ENCODE results near the gene MAST4. TPM values are rescaled to one million over a fixed set of nuclear protein-coding genes. Genes with fewer than 3 reads are reported as not detected.

The MAST4 gene
- total RNA-seq, 1 donor from 2014 or later = 11.3 TPM

DNA sequence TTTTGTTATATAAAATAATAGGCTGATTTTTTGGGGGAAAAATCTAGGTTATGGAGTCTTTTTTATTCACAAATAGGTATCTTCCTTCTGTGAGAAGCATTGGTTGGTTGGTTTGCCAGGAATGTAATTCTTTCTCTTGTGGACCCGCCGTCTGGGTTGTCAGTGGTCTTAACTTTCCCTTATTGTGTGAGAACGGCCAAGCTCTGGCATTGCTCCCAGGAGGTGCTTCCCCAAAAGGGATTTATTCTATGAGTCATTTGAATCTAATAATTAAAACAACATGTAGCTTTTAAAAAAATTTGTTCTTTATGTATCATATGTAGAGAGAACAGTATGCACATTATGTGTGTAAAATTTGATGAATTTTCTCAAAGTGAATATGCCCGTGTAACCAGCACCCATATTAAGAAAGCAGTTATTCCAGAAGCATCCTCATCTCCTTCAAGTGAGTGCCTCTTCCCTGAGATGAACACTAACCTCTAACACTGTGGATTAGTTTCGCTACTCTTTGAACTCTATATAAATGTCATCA is 114.4 kb downstream of the MAST4 start:
- peaks cover 9% of the 10 kb centered on the region for H3K9me3 Mint-ChIP-seq (ENCODE audit: low read depth)
- DNase-seq (ENCODE audit: low spot score) = no peak
- H3K27me3 Mint-ChIP-seq (ENCODE audit: low read depth) = no peaks in the 10 kb centered on the region
- H3K4me3 Mint-ChIP-seq (ENCODE audit: unreplicated experiment) = no peak overlapping the region
- H3K4me1 Mint-ChIP-seq (ENCODE audit: low read depth) = peaks cover 40% of the 10 kb centered on the region
- H3K36me3 Mint-ChIP-seq (ENCODE audit: low read depth) = no peaks in the 10 kb centered on the region
- TF ChIP-seq, protein P1, sequence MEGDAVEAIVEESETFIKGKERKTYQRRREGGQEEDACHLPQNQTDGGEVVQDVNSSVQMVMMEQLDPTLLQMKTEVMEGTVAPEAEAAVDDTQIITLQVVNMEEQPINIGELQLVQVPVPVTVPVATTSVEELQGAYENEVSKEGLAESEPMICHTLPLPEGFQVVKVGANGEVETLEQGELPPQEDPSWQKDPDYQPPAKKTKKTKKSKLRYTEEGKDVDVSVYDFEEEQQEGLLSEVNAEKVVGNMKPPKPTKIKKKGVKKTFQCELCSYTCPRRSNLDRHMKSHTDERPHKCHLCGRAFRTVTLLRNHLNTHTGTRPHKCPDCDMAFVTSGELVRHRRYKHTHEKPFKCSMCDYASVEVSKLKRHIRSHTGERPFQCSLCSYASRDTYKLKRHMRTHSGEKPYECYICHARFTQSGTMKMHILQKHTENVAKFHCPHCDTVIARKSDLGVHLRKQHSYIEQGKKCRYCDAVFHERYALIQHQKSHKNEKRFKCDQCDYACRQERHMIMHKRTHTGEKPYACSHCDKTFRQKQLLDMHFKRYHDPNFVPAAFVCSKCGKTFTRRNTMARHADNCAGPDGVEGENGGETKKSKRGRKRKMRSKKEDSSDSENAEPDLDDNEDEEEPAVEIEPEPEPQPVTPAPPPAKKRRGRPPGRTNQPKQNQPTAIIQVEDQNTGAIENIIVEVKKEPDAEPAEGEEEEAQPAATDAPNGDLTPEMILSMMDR (IDR thresholded peaks at IDR 0.05) = no peak
- peak overlapping the region; percentile 58 for H3K27ac Mint-ChIP-seq (ENCODE audit: unreplicated experiment)

DNA sequence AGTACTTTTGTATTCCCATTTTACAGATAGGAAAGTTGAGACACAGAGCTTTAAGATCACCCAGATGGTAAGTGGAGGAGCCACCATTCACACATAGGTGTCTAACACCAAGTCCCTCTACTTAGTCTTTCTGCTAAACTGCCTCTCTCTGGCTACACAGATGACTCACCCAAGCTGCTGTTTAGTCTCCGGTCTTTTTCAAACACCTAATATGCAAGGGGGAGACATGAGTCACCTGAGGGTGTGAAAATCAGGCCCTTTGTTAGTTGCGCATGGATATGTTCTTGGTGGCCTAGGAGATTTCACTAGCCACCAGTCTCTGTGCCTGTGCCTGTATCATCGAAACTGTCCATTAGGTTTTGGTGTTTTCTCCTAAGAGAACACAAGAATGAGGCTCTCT is 117.8 kb downstream of the MAST4 start:
- Mint-ChIP-seq H3K4me3 (ENCODE audit: unreplicated experiment) (no peak overlapping the region), H3K36me3 (ENCODE audit: low read depth) (no peaks in the 10 kb centered on the region), H3K4me1 (ENCODE audit: low read depth) (peaks cover 47% of the 10 kb centered on the region), H3K27me3 (ENCODE audit: low read depth) (no peaks in the 10 kb centered on the region), H3K27ac (ENCODE audit: unreplicated experiment) (no peak overlapping the region), H3K9me3 (ENCODE audit: low read depth) (peaks cover 9% of the 10 kb centered on the region)
- TF ChIP-seq, protein P1 (IDR thresholded peaks at IDR 0.05) = no peak
- no peak for DNase-seq (ENCODE audit: low spot score)

DNA sequence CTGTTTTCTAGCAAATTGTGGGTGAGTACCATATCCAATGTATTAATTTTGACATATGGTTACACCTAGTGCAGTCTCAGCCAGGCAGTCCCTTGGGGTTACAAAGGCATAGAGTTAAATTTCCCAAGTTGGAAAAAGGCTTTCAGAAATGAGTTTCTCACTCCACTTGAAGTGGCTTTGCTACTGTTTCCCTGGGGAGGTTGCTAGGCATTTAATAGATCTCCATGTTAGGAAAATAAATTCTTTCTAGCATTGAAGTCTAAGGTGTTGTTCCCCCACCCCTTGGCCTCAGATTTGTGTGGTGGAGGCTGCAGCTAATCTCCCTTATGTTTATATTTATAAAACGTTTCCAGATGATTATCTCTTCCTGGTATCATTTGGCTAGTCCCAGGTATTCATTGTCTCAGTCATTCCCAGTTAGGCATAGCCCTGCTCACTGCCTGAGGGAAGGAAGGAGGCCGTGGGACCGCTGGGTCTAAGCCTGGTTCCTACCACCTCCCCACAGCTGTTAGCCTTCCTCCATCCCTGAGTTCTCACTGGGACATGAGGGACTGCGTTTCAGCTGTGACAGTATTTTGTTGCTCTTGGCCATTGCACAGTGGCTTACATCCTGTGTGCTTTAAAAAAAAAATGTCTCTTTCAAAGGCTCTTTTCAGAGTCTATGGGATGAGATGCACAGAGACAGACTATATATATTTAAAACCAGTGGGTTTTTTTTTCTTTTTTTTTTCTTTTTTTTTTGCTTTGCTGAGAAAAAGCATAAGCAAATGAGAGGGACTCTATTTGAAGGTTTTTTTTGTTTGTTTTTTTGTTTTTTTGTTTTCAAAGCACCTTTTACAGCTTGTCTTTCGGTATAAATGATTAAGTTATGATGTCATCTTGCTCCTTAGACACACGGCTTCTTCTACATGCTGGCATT is 121.5 kb downstream of the MAST4 start:
- Mint-ChIP-seq H3K27me3 (ENCODE audit: low read depth) (peaks cover 2% of the 10 kb centered on the region), H3K4me1 (ENCODE audit: low read depth) (peaks cover 32% of the 10 kb centered on the region), H3K9me3 (ENCODE audit: low read depth) (no peaks in the 10 kb centered on the region), H3K36me3 (ENCODE audit: low read depth) (no peaks in the 10 kb centered on the region), H3K27ac (ENCODE audit: unreplicated experiment) (peak overlapping the region; percentile 71), H3K4me3 (ENCODE audit: unreplicated experiment) (no peak overlapping the region)
- DNase-seq (ENCODE audit: low spot score) = no peak
- TF ChIP-seq, protein P1 (IDR thresholded peaks at IDR 0.05) = no peak

DNA sequence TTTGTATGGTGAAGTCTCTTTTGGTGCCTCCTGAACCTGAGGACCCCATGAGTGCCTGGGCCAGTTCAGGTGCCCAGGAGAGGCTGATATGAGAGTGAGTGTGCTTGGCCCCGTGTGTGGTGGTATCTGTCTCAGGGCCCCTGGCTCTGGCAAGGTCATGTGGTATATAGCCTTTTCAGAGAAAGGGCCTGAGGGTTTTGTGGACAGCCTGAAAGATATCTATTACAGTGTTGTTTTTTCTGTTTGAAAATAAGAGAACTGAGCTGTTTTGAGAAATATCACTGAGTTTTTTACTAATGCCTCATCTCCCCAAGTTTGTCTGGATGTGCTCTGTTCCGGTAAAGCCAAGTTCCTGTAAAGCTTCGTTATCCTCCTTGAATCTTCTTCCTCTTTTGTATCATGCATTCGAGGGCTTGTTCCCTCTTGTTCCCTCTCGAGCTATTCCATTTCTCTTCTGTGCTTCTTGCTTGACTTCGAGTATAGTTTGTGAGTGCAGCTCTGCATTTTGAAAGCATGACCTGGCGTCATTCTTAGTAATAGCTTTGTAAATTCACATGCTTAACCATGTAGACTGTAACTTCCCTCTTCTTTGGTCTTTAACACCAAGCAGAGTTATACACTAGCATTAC is 122.3 kb downstream of the MAST4 start:
- H3K4me1 Mint-ChIP-seq (ENCODE audit: low read depth) = peaks cover 32% of the 10 kb centered on the region

DNA sequence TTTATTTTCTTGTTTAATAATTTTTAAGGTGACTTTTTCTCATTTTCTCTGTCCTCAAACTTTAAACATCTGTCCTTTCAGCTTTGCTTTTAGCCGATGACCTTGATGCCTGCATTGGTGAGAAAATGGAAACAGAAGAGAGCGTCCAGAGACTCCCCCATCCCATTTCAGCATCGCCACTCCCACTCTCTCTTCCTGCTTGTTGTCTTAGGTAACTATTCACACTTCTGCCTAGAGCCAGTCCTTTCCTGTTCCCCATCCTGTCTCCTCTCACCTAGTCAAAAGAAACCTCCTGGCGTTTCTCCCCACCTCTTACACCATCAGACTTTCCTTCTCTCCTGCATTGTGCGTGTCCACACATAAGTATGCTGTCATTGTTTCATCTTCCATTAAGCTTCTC is 124.6 kb downstream of the MAST4 start:
- DNase-seq (ENCODE audit: low spot score) = no peak
- H3K9me3 Mint-ChIP-seq (ENCODE audit: low read depth) = no peaks in the 10 kb centered on the region
- H3K4me1 Mint-ChIP-seq (ENCODE audit: low read depth) = peaks cover 15% of the 10 kb centered on the region
- H3K4me3 Mint-ChIP-seq (ENCODE audit: unreplicated experiment) = no peak overlapping the region
- no peaks in the 10 kb centered on the region for H3K36me3 Mint-ChIP-seq (ENCODE audit: low read depth)
- TF ChIP-seq, protein P1 (IDR thresholded peaks at IDR 0.05) = no peak
- no peak overlapping the region for H3K27ac Mint-ChIP-seq (ENCODE audit: unreplicated experiment)
- peaks cover 2% of the 10 kb centered on the region for H3K27me3 Mint-ChIP-seq (ENCODE audit: low read depth)

More for the DNA sequence above, 122.3 kb downstream of the MAST4 start:
- Mint-ChIP-seq H3K27ac (ENCODE audit: unreplicated experiment) (peak overlapping the region; percentile 67), H3K27me3 (ENCODE audit: low read depth) (peaks cover 2% of the 10 kb centered on the region), H3K4me3 (ENCODE audit: unreplicated experiment) (no peak overlapping the region), H3K9me3 (ENCODE audit: low read depth) (no peaks in the 10 kb centered on the region), H3K36me3 (ENCODE audit: low read depth) (no peaks in the 10 kb centered on the region)
- DNase-seq (ENCODE audit: low spot score) = no peak
- TF ChIP-seq, protein P1 (IDR thresholded peaks at IDR 0.05) = no peak
